ENCODE measurements around the gene PTPRD.

PTPRD gene

DNA sequence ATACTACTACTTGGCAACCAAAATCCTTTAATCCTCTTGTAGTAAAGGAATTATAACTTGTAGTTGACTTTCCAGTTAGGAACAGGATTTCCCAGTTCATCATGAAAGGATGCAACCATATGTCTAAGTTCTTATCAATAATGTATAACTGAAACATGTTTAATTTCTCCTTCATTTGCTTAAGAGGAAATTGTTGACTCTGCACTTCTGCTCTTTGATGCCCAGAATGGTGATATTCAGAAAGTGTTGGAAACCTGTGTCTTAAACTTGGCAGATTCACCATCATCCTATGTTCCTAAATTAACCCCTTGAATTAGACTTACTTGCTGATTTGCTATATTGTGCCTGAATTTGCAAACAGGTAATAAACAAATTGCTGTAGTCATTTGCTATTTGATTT lies 201.5 kb downstream of the PTPRD start:
- CTCF ChIA-PET = no interaction called here
- TF ChIP-seq, protein P1, sequence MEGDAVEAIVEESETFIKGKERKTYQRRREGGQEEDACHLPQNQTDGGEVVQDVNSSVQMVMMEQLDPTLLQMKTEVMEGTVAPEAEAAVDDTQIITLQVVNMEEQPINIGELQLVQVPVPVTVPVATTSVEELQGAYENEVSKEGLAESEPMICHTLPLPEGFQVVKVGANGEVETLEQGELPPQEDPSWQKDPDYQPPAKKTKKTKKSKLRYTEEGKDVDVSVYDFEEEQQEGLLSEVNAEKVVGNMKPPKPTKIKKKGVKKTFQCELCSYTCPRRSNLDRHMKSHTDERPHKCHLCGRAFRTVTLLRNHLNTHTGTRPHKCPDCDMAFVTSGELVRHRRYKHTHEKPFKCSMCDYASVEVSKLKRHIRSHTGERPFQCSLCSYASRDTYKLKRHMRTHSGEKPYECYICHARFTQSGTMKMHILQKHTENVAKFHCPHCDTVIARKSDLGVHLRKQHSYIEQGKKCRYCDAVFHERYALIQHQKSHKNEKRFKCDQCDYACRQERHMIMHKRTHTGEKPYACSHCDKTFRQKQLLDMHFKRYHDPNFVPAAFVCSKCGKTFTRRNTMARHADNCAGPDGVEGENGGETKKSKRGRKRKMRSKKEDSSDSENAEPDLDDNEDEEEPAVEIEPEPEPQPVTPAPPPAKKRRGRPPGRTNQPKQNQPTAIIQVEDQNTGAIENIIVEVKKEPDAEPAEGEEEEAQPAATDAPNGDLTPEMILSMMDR (IDR thresholded peaks at IDR 0.05; ENCODE audit: insufficient read depth, low read length, missing control alignments) = no peak
- no peak overlapping the region for H3K4me3 ChIP-seq (ENCODE audit: low read depth, low read length)
- DNase-seq (ENCODE audit: low read depth, low spot score) = no peak
- POLR2A ChIA-PET = no interaction called here

DNA sequence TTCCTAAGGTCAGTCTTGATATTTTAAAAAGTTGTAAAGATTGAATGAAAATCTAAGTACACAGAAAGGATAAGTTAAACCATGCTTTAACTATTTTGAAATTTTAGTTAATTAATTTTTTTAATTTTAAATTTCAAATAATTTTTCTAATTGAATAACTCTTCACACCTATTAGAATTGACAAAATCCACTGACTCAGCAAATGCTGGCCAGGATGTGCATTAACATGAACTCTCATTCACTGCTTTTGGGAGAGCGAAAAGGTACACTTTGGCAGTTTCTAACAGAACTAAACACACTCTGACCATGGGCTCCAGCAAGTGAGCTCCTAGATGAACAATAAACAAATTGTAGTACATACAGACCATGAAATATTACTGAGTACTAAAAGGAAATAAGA lies 209.5 kb downstream of the PTPRD start:
- ChIA-PET CTCF (no interaction called here), POLR2A (no interaction called here)
- DNase-seq (ENCODE audit: low read depth, low spot score) = no peak
- TF ChIP-seq, protein P1 (IDR thresholded peaks at IDR 0.05; ENCODE audit: insufficient read depth, low read length, missing control alignments) = no peak
- no peak overlapping the region for H3K4me3 ChIP-seq (ENCODE audit: low read depth, low read length)

DNA sequence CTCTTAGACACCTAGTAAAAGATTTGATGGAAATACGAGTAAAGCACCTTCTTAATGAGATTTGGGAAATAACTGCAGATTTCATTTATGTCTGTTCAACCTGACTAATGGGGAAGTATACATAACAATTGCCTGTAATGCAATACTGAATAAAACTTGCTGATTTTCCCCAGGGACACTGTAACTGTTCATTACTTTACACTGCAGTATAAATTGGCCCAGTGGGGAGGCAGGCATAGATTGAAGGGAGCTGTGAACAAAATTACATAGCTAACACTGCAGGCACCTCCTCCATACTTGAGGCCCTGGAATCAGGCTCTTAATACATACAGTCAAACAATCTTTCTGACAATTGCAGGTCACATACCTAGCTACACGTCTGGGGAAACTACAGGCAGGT lies 216.2 kb downstream of the PTPRD start:
- no peak overlapping the region for H3K4me3 ChIP-seq (ENCODE audit: low read depth, low read length)
- CTCF ChIA-PET = no interaction called here
- DNase-seq (ENCODE audit: low read depth, low spot score) = no peak
- TF ChIP-seq, protein P1 (IDR thresholded peaks at IDR 0.05; ENCODE audit: insufficient read depth, low read length, missing control alignments) = no peak
- POLR2A ChIA-PET = no interaction called here

DNA sequence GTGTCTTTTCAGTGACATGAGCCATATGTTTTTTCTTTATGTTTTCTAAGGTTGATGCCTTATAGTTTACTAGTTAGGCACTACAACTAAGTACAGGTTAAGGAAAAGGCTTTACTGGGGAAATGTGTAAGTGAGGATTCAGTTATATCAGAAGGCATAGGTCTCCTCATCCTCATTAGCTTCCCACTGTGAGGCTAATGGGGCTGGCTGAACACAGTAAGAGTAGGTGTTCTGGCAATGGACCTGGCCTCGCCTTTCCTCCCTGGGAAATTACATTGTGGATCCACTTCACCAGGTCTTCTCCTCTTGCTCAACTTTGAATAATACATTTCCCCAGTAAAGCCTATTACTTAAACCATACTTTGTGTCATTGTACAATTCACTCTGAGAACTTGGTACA lies 225.5 kb downstream of the PTPRD start:
- ChIA-PET CTCF (no interaction called here), POLR2A (no interaction called here)
- TF ChIP-seq, protein P1 (IDR thresholded peaks at IDR 0.05; ENCODE audit: insufficient read depth, low read length, missing control alignments) = no peak
- DNase-seq (ENCODE audit: low read depth, low spot score) = no peak
- H3K4me3 ChIP-seq (ENCODE audit: low read depth, low read length) = no peak overlapping the region

DNA sequence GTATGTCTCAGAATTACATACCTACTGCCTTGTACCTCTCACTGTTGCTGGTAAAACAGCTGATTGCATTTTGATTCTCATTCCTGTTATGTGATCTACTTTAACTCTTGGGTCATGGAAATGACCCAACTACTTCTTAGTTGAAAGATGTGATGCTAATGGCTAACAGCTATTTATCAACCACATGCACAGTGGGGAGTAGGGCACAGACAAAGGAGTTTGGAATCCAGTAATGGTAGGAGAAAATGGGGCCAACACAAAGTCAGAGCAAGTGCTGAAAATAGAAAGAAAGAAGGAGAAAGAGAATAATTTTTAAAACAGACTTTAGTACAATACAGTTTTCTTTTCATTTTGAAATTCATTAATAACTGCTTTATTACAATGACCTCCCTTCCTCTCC lies 241.0 kb downstream of the PTPRD start:
- H3K4me3 ChIP-seq (ENCODE audit: low read depth, low read length) = no peak overlapping the region
- DNase-seq (ENCODE audit: low read depth, low spot score) = no peak
- TF ChIP-seq, protein P1 (IDR thresholded peaks at IDR 0.05; ENCODE audit: insufficient read depth, low read length, missing control alignments) = no peak
- ChIA-PET CTCF (no interaction called here), POLR2A (no interaction called here)

DNA sequence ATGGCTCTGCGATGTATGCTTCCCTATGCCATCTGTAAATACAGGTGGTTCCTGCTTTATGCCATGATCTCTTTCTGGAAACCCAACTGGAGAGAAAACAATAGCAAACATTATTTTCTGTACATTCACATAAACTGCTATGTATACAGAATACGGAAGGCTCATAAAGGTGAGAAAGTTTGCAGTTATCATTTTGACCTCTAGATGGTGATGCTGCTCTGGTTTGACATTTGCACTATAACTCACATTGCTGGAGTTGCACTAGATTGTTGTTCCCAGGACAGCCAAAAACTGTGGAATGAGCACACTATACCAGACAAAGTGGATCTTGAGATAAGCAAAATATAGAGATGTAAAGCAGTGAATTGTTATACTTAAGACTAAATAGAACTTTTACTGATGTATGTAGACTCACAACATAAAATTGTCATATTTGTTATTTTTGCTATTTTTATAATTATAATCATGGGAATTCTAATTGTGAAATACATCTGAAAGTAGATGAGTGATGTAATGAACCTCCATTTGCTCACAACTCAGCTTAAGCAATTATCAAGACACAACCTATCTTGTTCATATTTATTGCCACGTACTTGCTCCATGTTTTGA lies 246.5 kb downstream of the PTPRD start:
- TF ChIP-seq, protein P1 (IDR thresholded peaks at IDR 0.05; ENCODE audit: insufficient read depth, low read length, missing control alignments) = peak; percentile 45
- no peak for DNase-seq (ENCODE audit: low read depth, low spot score)
- POLR2A ChIA-PET = no interaction called here
- no peak overlapping the region for H3K4me3 ChIP-seq (ENCODE audit: low read depth, low read length)
- CTCF ChIA-PET = no interaction called here

Data from AG04449 (cell line).